ENCODE data around the gene WHAMM. TPM values are rescaled to one million over a fixed set of nuclear protein-coding genes. Genes with fewer than 3 reads are reported as not detected.
A peak's percentile ranks its signal among the peaks of the same experiment; 100 is the strongest.

Gene WHAMM
- total RNA-seq, 4 donors from 2014 or later, result 9.6 to 17.4 (median 14.2) TPM

DNA sequence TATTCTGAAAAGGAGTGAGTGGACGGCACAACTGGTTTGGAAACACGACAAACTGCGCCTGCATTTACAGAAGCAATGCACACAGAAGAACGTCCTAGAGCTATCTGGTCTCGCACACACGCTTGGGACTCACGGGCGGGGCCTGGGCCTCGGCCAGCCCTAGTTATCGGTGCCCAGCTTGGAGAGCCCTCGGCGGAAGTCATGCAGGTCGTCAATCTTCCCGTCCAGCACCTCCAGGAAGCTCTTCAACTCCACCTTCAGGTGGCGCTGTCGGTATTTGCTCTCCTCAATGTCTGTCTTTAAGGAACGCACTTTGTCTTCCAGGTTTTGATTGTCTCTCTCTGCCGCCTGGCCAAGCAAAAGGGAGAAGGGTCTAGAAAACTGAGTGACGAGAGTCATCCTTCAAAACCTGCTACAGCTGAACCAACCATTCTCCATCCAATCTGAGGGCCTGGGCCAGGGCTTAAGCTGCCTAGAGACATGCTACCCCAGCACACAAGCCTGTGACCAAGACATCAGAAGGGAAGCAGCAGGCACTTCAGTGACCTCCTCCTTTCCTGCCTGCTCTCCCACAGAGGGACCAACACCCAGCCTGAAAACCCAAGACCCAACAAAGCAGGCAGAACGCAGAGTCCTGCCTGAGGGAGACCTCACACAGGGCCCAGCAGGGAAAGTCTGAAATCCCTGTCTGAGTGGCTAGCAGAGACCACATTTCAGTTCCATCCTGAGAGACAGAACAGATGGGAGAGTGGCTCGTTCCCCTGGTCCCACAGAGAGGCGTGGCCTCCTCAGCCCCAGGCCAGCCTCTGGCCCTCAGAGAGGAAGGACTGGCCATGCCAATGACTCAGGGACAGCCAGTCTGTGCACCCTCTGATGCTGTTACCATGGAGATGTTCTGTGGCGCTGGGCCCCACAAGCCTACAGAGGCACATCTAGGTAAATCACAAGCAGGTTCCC is 40.4 kb downstream of the WHAMM start:
- Histone ChIP-seq H3K9me3 (no peaks in the 10 kb centered on the region), H3K4me1 (peaks cover 6 to 15% (median 13%) of the 10 kb centered on the region in 4 donors), H3K4me3 (peak overlapping the region; percentile 2 to 30 (median 19)), H3K27me3 (no peaks in the 10 kb centered on the region), H3K36me3 (peaks cover 0 to 27% (median 4%) of the 10 kb centered on the region in 4 donors), H3K27ac (replicated peaks in 1 of 4) (peak overlapping the region in 3 of 4 donors; percentile 32 to 51 (median 48))
- WGBS, result 22% methylated on average over 16 of the region's 23 CpGs
- TF ChIP-seq POLR2AphosphoS5 (IDR thresholded peaks at IDR 0.05), result peak; percentile 16 to 45
- no peak for TF ChIP-seq POLR2A (IDR thresholded peaks at IDR 0.05; ENCODE audit: low read depth)
- TF ChIP-seq, protein P1, sequence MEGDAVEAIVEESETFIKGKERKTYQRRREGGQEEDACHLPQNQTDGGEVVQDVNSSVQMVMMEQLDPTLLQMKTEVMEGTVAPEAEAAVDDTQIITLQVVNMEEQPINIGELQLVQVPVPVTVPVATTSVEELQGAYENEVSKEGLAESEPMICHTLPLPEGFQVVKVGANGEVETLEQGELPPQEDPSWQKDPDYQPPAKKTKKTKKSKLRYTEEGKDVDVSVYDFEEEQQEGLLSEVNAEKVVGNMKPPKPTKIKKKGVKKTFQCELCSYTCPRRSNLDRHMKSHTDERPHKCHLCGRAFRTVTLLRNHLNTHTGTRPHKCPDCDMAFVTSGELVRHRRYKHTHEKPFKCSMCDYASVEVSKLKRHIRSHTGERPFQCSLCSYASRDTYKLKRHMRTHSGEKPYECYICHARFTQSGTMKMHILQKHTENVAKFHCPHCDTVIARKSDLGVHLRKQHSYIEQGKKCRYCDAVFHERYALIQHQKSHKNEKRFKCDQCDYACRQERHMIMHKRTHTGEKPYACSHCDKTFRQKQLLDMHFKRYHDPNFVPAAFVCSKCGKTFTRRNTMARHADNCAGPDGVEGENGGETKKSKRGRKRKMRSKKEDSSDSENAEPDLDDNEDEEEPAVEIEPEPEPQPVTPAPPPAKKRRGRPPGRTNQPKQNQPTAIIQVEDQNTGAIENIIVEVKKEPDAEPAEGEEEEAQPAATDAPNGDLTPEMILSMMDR (IDR thresholded peaks at IDR 0.05), result peak; percentile 54 to 69 (median 67)
- TF ChIP-seq EP300 (IDR thresholded peaks at IDR 0.05), result no peak
- peak; percentile 92 for DNase-seq (ENCODE audit: extremely low spot score)
- intact Hi-C loops (cut with DNase I), result loop anchor here (5.0 kb wide), 2 partner anchors 152 to 162 kb away; partner anchors contain the start of gene C15orf40

DNA sequence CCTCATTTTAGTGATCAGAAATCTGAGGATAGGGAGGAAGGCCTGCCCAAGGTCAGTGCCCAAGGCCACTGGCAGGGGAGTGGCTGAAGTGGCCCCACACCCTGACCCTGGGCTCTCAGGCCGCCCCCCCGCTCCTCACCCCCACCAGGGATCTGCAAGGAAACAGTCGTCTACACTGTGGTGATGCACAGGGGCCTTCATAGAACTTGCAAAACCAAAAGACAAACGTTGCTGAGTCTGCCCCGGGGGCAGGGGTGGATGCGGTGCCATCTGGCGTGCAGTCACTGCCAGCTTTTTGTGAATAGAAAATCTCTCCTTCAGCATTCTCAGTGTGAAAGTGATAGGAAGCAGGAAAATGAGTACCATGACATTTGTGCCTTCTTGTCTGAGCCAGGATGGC is 41.3 kb downstream of the WHAMM start:
- no peak for TF ChIP-seq POLR2AphosphoS5 (IDR thresholded peaks at IDR 0.05)
- TF ChIP-seq, protein P1 (IDR thresholded peaks at IDR 0.05), result no peak
- no peak for TF ChIP-seq EP300 (IDR thresholded peaks at IDR 0.05)
- no peak for TF ChIP-seq POLR2A (IDR thresholded peaks at IDR 0.05; ENCODE audit: low read depth)
- peak; percentile 26 for DNase-seq (ENCODE audit: extremely low spot score)
- Histone ChIP-seq H3K4me3 (no peak overlapping the region), H3K36me3 (peaks cover 0 to 27% (median 4%) of the 10 kb centered on the region in 4 donors), H3K27me3 (no peaks in the 10 kb centered on the region), H3K27ac (replicated peaks in 1 of 4) (no peak overlapping the region), H3K9me3 (no peaks in the 10 kb centered on the region), H3K4me1 (peaks cover 6 to 15% (median 13%) of the 10 kb centered on the region in 4 donors)
- WGBS, result 80% methylated on average over 1 of the region's 7 CpGs
- intact Hi-C loops (cut with DNase I), result loop anchor here (5.0 kb wide), 1 partner anchor 152 kb away; no protein-coding TSS in a partner anchor

DNA sequence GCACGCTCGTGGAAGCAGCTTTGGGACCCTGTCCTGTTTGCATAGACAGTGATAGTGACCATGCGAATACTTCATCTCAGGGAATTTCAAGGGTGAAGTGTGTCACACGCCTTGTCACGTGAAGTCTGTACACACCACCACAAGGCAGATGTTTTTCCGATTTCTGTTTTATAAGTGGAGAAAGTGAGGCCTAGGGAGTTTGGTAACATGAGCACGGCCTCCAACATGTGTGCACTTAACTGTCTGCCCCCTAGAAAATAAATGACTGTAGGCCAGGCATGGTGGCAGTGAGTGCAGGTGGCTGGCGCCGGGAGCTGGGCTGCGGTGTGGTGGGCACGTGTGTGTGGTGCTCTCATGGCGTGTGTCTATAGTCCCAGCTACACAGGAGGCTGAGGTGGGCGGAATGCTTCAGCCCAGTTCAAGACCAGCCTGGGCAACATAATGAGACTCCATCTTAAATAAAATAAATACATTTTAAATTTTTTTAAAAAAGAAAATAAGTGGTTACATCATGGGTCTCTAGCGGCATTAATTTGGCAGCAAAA is 42.0 kb downstream of the WHAMM start:
- no peaks in the 10 kb centered on the region for H3K9me3 ChIP-seq
- H3K4me1 ChIP-seq, result peaks cover 6 to 15% (median 13%) of the 10 kb centered on the region in 4 donors
- WGBS, result 92% methylated on average over 14 of the region's 14 CpGs
- no peak overlapping the region for H3K27ac ChIP-seq (replicated peaks in 1 of 4)
- no peak overlapping the region for H3K4me3 ChIP-seq
- peaks cover 0 to 27% (median 4%) of the 10 kb centered on the region in 4 donors for H3K36me3 ChIP-seq
- no peaks in the 10 kb centered on the region for H3K27me3 ChIP-seq
- intact Hi-C loops (cut with DNase I), result loop anchor here (5.0 kb wide), 1 partner anchor 151 kb away; no protein-coding TSS in a partner anchor
- no peak for TF ChIP-seq EP300 (IDR thresholded peaks at IDR 0.05)
- DNase-seq (ENCODE audit: extremely low spot score), result peak; percentile 37

DNA sequence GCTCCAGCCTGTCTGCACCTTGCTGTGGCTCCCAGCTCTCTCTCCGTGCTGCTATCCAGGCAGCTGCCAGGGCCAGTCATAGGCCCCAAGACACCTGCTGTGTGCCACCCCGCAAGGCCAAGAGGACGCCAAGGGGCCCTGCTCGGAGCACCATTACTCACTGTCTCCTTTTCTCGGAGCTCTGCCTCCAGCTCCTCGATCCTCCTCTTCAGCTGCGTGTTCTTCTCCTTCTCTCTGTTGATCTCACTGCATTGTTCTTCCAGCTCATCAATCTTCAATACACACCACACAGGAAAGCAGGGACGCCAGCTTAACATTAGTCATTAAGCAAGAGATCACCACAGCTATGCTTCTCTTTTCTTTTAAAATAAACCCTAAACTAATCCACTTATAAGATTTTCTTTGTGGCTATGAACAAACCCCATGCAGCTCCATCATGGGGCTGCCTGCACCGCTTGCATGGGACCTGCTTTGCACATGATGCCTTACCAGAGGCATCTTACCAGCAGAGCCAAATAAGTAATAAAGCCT is 42.6 kb downstream of the WHAMM start:
- H3K36me3 ChIP-seq, result peaks cover 0 to 23% (median 4%) of the 10 kb centered on the region in 4 donors
- H3K4me1 ChIP-seq, result peaks cover 6 to 15% (median 13%) of the 10 kb centered on the region in 4 donors
- peak; percentile 50 for DNase-seq (ENCODE audit: extremely low spot score)
- intact Hi-C loops (cut with DNase I), result loop anchor here (5.0 kb wide), 1 partner anchor 150 kb away; no protein-coding TSS in a partner anchor
- no peak for TF ChIP-seq EP300 (IDR thresholded peaks at IDR 0.05)
- no peak for TF ChIP-seq POLR2AphosphoS5 (IDR thresholded peaks at IDR 0.05)
- no peak for TF ChIP-seq POLR2A (IDR thresholded peaks at IDR 0.05; ENCODE audit: low read depth)
- TF ChIP-seq, protein P1 (IDR thresholded peaks at IDR 0.05), result no peak
- WGBS, result 82% methylated on average over 9 of the region's 9 CpGs
- H3K4me3 ChIP-seq, result no peak overlapping the region
- no peaks in the 10 kb centered on the region for H3K9me3 ChIP-seq
- no peaks in the 10 kb centered on the region for H3K27me3 ChIP-seq
- H3K27ac ChIP-seq (replicated peaks in 1 of 4), result no peak overlapping the region
